Panc1 (cell line): ENCODE measurements around the gene CPLANE2. TPM values are rescaled to one million over a fixed set of nuclear protein-coding genes. Genes with fewer than 3 reads are reported as not detected.

Experiments
- ATAC-seq: fragments of 200-7000 bp; cut with Tn5 transposase; 2 replicates; pipeline ENCODE4 v1.9.1; 2020; ENCODE audit warnings: mild to moderate bottlenecking, moderate library complexity
- BruUV-seq: library from RNA; stranded (reverse); fragments of 400-500 nt; replicated peaks from 2 replicates; lab custom pipeline; 2021; lab: Mats Ljungman, UMichigan
- CTCF ChIA-PET: fragments of 300-600 bp; sonication (Branson Sonifier 250); formaldehyde crosslinking; loops from one replicate; lab custom pipeline; 2022; ENCODE audit warnings: antibody characterized with exemption; lab: Charles Lee
- POLR2A ChIA-PET: fragments of 300-600 bp; sonication (Branson Sonifier 250); formaldehyde crosslinking; loops from one replicate; lab custom pipeline; 2022; ENCODE audit warnings: antibody characterized with exemption; lab: Charles Lee
- DNase-seq: peaks from one replicate; pipeline ENCODE4 v3.0.0-alpha.2; 2010; ENCODE audit warnings: low read depth, low spot score
- H3K27ac ChIP-seq: 2 replicates; pipeline ENCODE4 v1.5.1; 2011; ENCODE audit warnings: mild to moderate bottlenecking, low read length, inconsistent platforms
- H3K27me3 ChIP-seq: fragments of 200-500 bp; sonication (Bioruptor generic); 2 replicates; pipeline ENCODE4 v1.6.0; 2014; ENCODE audit warnings: low read length, inconsistent platforms; ENCODE audit not compliant: control insufficient read depth, insufficient read depth
- H3K36me3 ChIP-seq: fragments of 200-500 bp; sonication (Bioruptor generic); 2 replicates; pipeline ENCODE4 v1.5.1; 2014; ENCODE audit warnings: inconsistent platforms, mild to moderate bottlenecking, low read length, moderate library complexity; ENCODE audit not compliant: control insufficient read depth, insufficient read depth
- H3K4me1 ChIP-seq: 2 replicates; pipeline ENCODE4 v1.5.1; 2011; ENCODE audit warnings: inconsistent platforms, mild to moderate bottlenecking, low read length, moderate library complexity; ENCODE audit not compliant: control insufficient read depth, insufficient read depth
- H3K4me3 ChIP-seq, 2 experiments: 2 replicates each; pipeline ENCODE4 v1.5.1; 2011 to 2012; ENCODE audit warnings: low read depth in 2 of 2, low read length in 2 of 2, mild to moderate bottlenecking in 2 of 2, inconsistent platforms in 1 of 2, moderate library complexity in 1 of 2
- H3K9me3 ChIP-seq: fragments of 200-500 bp; sonication (Bioruptor generic); 2 replicates; pipeline ENCODE4 v1.5.1; 2014; ENCODE audit warnings: low read depth, mild to moderate bottlenecking, inconsistent platforms, low read length, moderate library complexity; ENCODE audit not compliant: control insufficient read depth, insufficient read depth
- CTCF ChIP-seq: fragments of 450-650 bp; IDR thresholded peaks from 2 replicates; pipeline ENCODE4 v1.5.1; 2017; ENCODE audit warnings: mild to moderate bottlenecking
- POLR2AphosphoS5 ChIP-seq: IDR thresholded peaks from 2 replicates; pipeline ENCODE4 v1.6.1; 2012; ENCODE audit warnings: mild to moderate bottlenecking, low read depth, low read length, moderate library complexity
- SIN3A ChIP-seq: IDR thresholded peaks from 2 replicates; pipeline ENCODE4 v1.6.1; 2012; ENCODE audit warnings: low read depth, mild to moderate bottlenecking, low read length, moderate library complexity, borderline replicate concordance; ENCODE audit not compliant: insufficient read depth
- TCF7L2 ChIP-seq: IDR thresholded peaks from 2 replicates; pipeline ENCODE4 v1.6.1; 2011; ENCODE audit warnings: mild to moderate bottlenecking, low read depth, low read length, inconsistent platforms
- in situ Hi-C: cut with HindIII; loops from 2 replicates; pipeline ENCODE4 v1.10.0; 2016; ENCODE audit warnings: low sequenced_read_pairs, low pct_unique_long_range_greater_than_20kb
- intact Hi-C: fragments of 100-400 bp; cut with micrococcal nuclease; formaldehyde crosslinking; loops from one replicate; pipeline ENCODE4 v1.10.0; 2022; ENCODE audit not compliant: unreplicated experiment
- total RNA-seq: library from RNA; stranded (reverse); gene quantifications from one replicate; pipeline ENCODE4 v1.2.1, GENCODE V29; 2021; ENCODE audit not compliant: unreplicated experiment
- TF ChIP-seq, protein P1 (sequence below), 2 experiments: IDR thresholded peaks; 2 replicates each; pipeline ENCODE4 v1.6.1; 2011 to 2012; ENCODE audit warnings: low read depth in 2 of 2, control low read depth in 1 of 2, low read length in 1 of 2, mild to moderate bottlenecking in 1 of 2, moderate library complexity in 1 of 2; ENCODE audit not compliant: insufficient read depth in 1 of 2

The CPLANE2 gene
- total RNA-seq, 1 experiment from 2014 or later, result 17.8 TPM

GRCh38 chr1:16209132-16209846 is 27.7 kb downstream of the CPLANE2 start:
- Histone ChIP-seq H3K4me3 (no peak overlapping the region), H3K27me3 (no peaks in the 10 kb centered on the region), H3K4me1 (peaks cover 34% of the 10 kb centered on the region), H3K36me3 (no peaks in the 10 kb centered on the region; the same call in 1 of the 2 replicates), H3K27ac (no peak overlapping the region), H3K9me3 (no peaks in the 10 kb centered on the region)
- intact Hi-C loops (no loop called here), in situ Hi-C loops (no loop called here)
- DNase-seq (no peak), ATAC-seq (no peak)
- no peak for TF ChIP-seq CTCF
- TF ChIP-seq TCF7L2, result no peak
- no peak for TF ChIP-seq POLR2AphosphoS5
- TF ChIP-seq SIN3A, result no peak
- TF ChIP-seq, protein P1, sequence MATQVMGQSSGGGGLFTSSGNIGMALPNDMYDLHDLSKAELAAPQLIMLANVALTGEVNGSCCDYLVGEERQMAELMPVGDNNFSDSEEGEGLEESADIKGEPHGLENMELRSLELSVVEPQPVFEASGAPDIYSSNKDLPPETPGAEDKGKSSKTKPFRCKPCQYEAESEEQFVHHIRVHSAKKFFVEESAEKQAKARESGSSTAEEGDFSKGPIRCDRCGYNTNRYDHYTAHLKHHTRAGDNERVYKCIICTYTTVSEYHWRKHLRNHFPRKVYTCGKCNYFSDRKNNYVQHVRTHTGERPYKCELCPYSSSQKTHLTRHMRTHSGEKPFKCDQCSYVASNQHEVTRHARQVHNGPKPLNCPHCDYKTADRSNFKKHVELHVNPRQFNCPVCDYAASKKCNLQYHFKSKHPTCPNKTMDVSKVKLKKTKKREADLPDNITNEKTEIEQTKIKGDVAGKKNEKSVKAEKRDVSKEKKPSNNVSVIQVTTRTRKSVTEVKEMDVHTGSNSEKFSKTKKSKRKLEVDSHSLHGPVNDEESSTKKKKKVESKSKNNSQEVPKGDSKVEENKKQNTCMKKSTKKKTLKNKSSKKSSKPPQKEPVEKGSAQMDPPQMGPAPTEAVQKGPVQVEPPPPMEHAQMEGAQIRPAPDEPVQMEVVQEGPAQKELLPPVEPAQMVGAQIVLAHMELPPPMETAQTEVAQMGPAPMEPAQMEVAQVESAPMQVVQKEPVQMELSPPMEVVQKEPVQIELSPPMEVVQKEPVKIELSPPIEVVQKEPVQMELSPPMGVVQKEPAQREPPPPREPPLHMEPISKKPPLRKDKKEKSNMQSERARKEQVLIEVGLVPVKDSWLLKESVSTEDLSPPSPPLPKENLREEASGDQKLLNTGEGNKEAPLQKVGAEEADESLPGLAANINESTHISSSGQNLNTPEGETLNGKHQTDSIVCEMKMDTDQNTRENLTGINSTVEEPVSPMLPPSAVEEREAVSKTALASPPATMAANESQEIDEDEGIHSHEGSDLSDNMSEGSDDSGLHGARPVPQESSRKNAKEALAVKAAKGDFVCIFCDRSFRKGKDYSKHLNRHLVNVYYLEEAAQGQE (IDR thresholded peaks at IDR 0.05; ENCODE audit: insufficient read depth in 1 of 2, low read depth in 2 of 2, low read length in 1 of 2), result no peak
- CTCF ChIA-PET, result no interaction called here
- BruUV-seq, result no TSS peak
- POLR2A ChIA-PET, result no interaction called here

DNA sequence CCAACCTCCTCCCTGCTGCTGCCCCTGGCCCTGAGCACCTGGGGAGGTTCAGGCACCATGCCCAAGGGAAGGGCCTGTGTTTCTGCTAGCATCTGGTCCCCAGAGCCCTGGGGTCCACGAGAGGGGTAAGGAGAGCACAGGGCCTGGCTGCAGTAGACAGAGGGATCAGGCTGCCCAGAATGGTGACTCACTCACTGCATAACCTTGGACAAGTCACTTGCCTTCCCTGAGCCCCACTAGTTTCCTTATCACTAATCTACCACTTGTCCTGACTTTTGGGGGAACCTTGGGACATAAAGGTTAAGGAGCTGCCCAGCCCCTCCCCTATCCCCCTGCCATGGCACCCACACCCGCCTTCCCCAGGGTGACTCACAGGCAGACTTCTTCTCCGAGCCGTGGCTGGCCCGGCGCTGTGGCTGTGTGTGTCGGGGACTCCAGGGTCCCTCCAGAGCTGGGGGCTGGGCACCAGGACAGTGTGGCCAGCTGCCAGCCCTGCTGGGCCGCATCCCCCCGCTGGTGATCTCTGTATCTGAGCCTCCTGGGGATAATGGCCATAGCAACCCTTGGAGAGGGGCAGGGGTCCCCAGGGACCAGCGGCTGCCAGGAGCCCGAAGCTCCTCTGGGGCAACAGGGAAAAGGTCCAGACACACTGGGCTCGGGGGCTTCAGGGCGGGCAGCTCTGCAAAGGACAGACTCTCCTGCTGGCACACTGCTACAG is 28.6 kb downstream of the CPLANE2 start:
- no peak for DNase-seq
- ATAC-seq, result no peak
- BruUV-seq, result no TSS peak
- Histone ChIP-seq H3K9me3 (no peaks in the 10 kb centered on the region), H3K36me3 (no peaks in the 10 kb centered on the region; the same call in 1 of the 2 replicates), H3K27ac (peak overlapping the region; percentile 83), H3K4me1 (peaks cover 34% of the 10 kb centered on the region), H3K4me3 (peak overlapping the region in 1 of 2 experiments; percentile 86; a peak in 1 of 4 replicates), H3K27me3 (no peaks in the 10 kb centered on the region)
- POLR2A ChIA-PET, result no interaction called here
- intact Hi-C loops (no loop called here), in situ Hi-C loops (no loop called here)
- CTCF ChIA-PET, result interaction anchor here (0.6 kb wide), 1 partner anchor 346 kb away, joined by 3 read pairs; no protein-coding TSS in a partner anchor
- TF ChIP-seq CTCF (no peak), SIN3A (no peak), TCF7L2 (no peak), POLR2AphosphoS5 (no peak)
- TF ChIP-seq, protein P1 (IDR thresholded peaks at IDR 0.05; ENCODE audit: insufficient read depth in 1 of 2, low read depth in 2 of 2, low read length in 1 of 2), result no peak
